NB4 (cell line): ENCODE data around the gene EMC8.

ENCODE experiments used
- DNase-seq: peaks from one replicate; pipeline ENCODE4 v3.0.0; 2010; ENCODE audit warnings: low read depth
- H3K4me3 ChIP-seq: one replicate; pipeline ENCODE4 v1.5.1; 2011; ENCODE audit warnings: mild to moderate bottlenecking, low read depth, low read length, moderate library complexity
- CTCF ChIP-seq: IDR thresholded peaks from one replicate; pipeline ENCODE4 v1.5.1; 2012; ENCODE audit warnings: low read depth, low read length
- MAX ChIP-seq: IDR thresholded peaks from 2 replicates; pipeline ENCODE4 v1.6.1; 2011; ENCODE audit warnings: low read depth, low read length
- MYC ChIP-seq: IDR thresholded peaks from 2 replicates; pipeline ENCODE4 v1.6.1; 2011; ENCODE audit warnings: low read depth, low read length
- POLR2A ChIP-seq: IDR thresholded peaks from 2 replicates; pipeline ENCODE4 v1.6.1; 2011; ENCODE audit warnings: mild to moderate bottlenecking; ENCODE audit not compliant: insufficient read length; ENCODE audit errors: extremely low read depth

The EMC8 gene

DNA sequence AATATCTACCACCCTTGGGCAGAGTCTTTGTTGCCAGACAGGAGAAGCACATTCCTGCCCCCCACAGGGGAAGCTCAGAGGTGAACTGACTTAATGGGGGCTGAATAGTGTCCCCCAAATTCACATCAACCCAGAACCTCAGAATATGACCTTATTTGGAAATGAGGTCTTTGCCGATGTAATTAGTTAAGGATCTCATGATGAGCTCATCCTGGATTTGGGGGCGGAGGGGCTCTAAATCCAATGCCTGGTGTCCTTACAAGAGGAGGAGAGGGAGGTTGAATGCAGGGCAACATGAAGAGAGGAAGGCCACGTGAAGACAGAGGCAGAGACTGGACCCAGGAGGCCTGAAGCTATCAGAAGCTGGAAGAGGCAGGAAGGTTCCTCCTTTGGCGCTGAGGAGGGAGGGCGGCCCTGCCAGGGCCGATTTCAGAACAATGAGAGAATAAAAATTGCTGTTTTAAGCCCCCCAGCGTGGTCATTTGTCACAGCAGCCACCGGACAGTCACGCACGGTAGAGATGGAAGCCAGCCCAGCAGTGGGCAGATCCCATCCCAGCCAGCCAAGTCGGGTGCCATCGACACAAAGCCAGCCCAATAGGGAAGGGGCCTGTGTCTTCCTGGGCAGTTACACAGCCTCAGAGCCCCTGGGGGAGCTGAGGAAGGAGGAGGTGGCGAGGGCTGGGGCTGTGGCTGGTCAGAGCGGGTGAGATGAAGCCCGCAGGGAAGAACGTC is 69.7 kb downstream of the EMC8 start:
- TF ChIP-seq POLR2A (peak; percentile 43), CTCF (no peak), MYC (no peak), MAX (no peak)
- DNase-seq = no peak
- peak overlapping the region; percentile 47 for H3K4me3 ChIP-seq

- peak; percentile 80 for DNase-seq
- TF ChIP-seq MYC (peak; percentile 77), POLR2A (no peak), CTCF (peak; percentile 68), MAX (peak; percentile 58)
- H3K4me3 ChIP-seq = no peak overlapping the region
These were observed 70.5 kb downstream of the EMC8 start for GRCh38 chr16:85728879-85729278.
